Measurements from ENCODE around the gene LMAN2.

LMAN2 gene

DNA sequence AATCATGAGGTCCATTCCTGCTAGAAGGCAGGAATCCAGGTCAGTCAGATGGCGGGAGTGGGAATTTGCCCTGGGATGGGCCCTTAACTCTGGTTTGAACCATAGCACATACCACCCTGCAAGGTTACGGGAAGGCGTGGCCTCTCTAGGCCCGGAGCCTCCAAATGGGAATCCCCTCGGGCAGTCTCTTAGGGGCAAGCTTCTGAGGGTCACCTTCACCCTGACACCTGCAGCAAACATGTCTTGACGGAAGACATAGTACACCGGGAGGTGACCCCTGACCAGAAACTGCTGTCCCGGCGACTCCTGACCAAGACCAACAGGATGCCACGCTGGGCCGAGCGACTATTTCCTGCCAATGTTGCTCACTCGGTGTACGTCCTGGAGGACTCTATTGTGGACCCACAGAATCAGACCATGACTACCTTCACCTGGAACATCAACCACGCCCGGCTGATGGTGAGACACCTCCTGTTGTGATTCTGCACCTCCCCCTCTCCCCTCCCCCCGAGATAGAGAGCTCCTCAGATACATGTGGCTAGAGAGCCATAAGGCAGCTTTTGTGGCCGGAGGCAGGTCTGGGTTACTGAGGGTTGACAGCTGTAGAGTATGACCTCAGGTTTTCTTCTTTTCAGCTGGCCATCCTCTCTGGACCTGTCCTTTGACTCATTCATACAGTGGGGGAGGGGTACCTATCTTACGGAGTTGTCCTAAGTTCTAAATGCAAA is 46.9 kb downstream of the LMAN2 start:
- peaks cover 36% of the 10 kb centered on the region for H3K4me1 ChIP-seq (ENCODE audit: low read length)
- peak overlapping the region; percentile 93 for H3K27ac ChIP-seq (ENCODE audit: low read length)
- no peaks in the 10 kb centered on the region for H3K36me3 ChIP-seq (replicated peaks; ENCODE audit: insufficient read depth, low read length)
- H2AFZ ChIP-seq (ENCODE audit: low read length) = no peak overlapping the region
- DNase-seq = peak; percentile 70
- 0 out of 2 replicates have a peak, but pooled peaks cover 7% of the 10 kb centered on the region for H4K20me1 ChIP-seq (ENCODE audit: insufficient read depth, low read length)
- H3K4me3 ChIP-seq (ENCODE audit: low read length) = peak overlapping the region; percentile 98
- H3F3A ChIP-seq (ENCODE audit: insufficient read depth, low read length) = peaks cover 77% of the 10 kb centered on the region
- peaks cover 86% of the 10 kb centered on the region for H3K79me2 ChIP-seq (ENCODE audit: low read length)
- H3K27me3 ChIP-seq (replicated peaks; ENCODE audit: insufficient read depth, low read length) = no peaks in the 10 kb centered on the region
- H3K4me2 ChIP-seq (ENCODE audit: low read depth, low read length) = peak overlapping the region; percentile 95
- H3K9me2 ChIP-seq (replicated peaks; ENCODE audit: insufficient read depth, low read length) = no peaks in the 10 kb centered on the region
- no peaks in the 10 kb centered on the region for H3K9me3 ChIP-seq (replicated peaks; ENCODE audit: insufficient read depth, low read length)
- no peak for TF ChIP-seq EZH2phosphoT487 (IDR thresholded peaks at IDR 0.05; ENCODE audit: low read length)
- TF ChIP-seq, protein P1, sequence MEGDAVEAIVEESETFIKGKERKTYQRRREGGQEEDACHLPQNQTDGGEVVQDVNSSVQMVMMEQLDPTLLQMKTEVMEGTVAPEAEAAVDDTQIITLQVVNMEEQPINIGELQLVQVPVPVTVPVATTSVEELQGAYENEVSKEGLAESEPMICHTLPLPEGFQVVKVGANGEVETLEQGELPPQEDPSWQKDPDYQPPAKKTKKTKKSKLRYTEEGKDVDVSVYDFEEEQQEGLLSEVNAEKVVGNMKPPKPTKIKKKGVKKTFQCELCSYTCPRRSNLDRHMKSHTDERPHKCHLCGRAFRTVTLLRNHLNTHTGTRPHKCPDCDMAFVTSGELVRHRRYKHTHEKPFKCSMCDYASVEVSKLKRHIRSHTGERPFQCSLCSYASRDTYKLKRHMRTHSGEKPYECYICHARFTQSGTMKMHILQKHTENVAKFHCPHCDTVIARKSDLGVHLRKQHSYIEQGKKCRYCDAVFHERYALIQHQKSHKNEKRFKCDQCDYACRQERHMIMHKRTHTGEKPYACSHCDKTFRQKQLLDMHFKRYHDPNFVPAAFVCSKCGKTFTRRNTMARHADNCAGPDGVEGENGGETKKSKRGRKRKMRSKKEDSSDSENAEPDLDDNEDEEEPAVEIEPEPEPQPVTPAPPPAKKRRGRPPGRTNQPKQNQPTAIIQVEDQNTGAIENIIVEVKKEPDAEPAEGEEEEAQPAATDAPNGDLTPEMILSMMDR (IDR thresholded peaks at IDR 0.05; ENCODE audit: low read length) = no peak
- TF ChIP-seq EZH2 (optimal IDR thresholded peaks at IDR 0.05; ENCODE audit: low read depth, low read length) = no peak
- H3K9ac ChIP-seq (ENCODE audit: low read length) = peak overlapping the region; percentile 99

DNA sequence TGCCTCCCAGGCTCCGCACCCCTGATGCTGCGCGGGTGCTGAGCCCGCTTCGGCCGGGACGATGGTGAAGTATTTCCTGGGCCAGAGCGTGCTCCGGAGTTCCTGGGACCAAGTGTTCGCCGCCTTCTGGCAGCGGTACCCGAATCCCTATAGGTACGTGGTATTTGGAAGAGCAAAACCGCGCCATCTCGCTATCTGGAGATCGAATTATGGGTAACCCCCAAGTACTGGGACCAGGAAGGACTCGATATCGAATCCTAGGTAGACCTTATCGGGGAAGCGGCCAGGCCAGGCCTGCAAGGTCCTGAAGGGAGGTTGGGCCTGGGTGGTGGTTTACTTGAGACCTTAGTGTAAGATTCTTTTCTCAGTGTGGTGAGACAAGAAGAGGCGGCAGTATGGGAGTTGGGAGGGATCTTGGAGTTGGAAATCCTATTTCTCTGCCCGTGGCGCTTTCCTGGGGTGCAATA is 47.5 kb downstream of the LMAN2 start:
- Histone ChIP-seq H3K27ac (ENCODE audit: low read length) (peak overlapping the region; percentile 93), H3K4me3 (ENCODE audit: low read length) (peak overlapping the region; percentile 98), H2AFZ (ENCODE audit: low read length) (no peak overlapping the region), H3K9ac (ENCODE audit: low read length) (peak overlapping the region; percentile 99), H3K9me3 (replicated peaks; ENCODE audit: insufficient read depth, low read length) (no peaks in the 10 kb centered on the region), H3K4me1 (ENCODE audit: low read length) (peaks cover 38% of the 10 kb centered on the region), H3K4me2 (ENCODE audit: low read depth, low read length) (peak overlapping the region; percentile 95), H3K36me3 (replicated peaks; ENCODE audit: insufficient read depth, low read length) (no peaks in the 10 kb centered on the region), H4K20me1 (ENCODE audit: insufficient read depth, low read length) (0 out of 2 replicates have a peak, but pooled peaks cover 7% of the 10 kb centered on the region), H3K9me2 (replicated peaks; ENCODE audit: insufficient read depth, low read length) (no peaks in the 10 kb centered on the region), H3F3A (ENCODE audit: insufficient read depth, low read length) (peaks cover 77% of the 10 kb centered on the region), H3K79me2 (ENCODE audit: low read length) (peaks cover 80% of the 10 kb centered on the region), H3K27me3 (replicated peaks; ENCODE audit: insufficient read depth, low read length) (no peaks in the 10 kb centered on the region)
- TF ChIP-seq, protein P1 (IDR thresholded peaks at IDR 0.05; ENCODE audit: low read length) = no peak
- no peak for TF ChIP-seq EZH2 (optimal IDR thresholded peaks at IDR 0.05; ENCODE audit: low read depth, low read length)
- TF ChIP-seq EZH2phosphoT487 (IDR thresholded peaks at IDR 0.05; ENCODE audit: low read length) = no peak
- peak; percentile 28 for DNase-seq

DNA sequence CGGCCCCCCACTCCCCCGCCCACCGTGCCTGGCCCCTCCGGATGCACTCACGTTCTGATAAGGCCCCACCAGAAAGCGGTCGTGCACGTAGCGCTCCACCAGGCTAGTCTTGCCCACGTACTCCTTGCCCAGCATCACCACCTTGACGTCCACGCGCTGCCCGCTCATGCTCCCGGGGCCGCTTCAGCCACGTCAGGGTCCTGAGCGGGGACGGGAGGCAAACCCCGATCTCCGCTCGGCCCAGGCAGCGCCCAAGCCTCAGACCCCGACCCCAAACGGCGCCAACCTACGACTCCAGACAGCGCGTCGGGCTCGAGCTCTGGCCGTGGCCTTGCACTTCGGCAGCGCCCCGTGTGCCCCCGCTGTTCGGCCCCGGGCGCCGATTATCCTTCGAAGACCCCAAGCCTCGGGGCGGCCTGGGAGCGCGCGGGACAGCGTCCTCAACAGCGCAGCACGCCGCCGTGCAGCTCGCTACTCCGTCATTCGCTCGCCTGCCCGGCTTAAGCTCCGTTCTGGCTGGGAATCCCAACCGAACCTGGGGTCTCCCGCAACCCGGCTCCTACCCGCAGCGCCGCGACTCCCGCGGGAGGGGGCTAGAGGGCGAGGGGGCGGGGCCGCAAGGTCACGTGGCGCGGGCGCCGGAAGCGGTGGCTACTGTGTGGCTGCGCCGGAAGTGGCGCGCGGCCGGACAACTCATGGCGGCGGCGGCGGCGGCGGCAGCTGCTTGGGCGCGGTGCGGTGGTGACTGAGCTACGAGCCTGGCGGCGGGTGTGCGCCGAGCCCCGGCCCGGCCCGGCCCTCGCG is 48.1 kb downstream of the LMAN2 start, which contains the start of the genes PRELID1 and RAB24:
Gene PRELID1 (plus strand): TSS at position 679 of the 804 bp plus-strand sequence. CDS start 187 bp downstream, outside the sequence.
Gene RAB24 (minus strand): TSS at position 599 of the 804 bp plus-strand sequence. CDS start 431 bp downstream, at position 168.
- peak within 1 kb of the TSS; percentile 59 for H2AFZ ChIP-seq (ENCODE audit: low read length)
- H3K79me2 ChIP-seq (ENCODE audit: low read length) = peaks cover 74% of the 10 kb centered on the region
- H3K9ac ChIP-seq (ENCODE audit: low read length) = peak within 1 kb of the TSS; percentile 99
- peak within 1 kb of the TSS; percentile 93 for H3K27ac ChIP-seq (ENCODE audit: low read length)
- H3K4me1 ChIP-seq (ENCODE audit: low read length) = peaks cover 42% of the 10 kb centered on the region
- no peaks in the 10 kb centered on the region for H3K36me3 ChIP-seq (replicated peaks; ENCODE audit: insufficient read depth, low read length)
- H3K4me2 ChIP-seq (ENCODE audit: low read depth, low read length) = peak within 1 kb of the TSS; percentile 95
- no peaks in the 10 kb centered on the region for H3K27me3 ChIP-seq (replicated peaks; ENCODE audit: insufficient read depth, low read length)
- no peaks in the 10 kb centered on the region for H3K9me2 ChIP-seq (replicated peaks; ENCODE audit: insufficient read depth, low read length)
- peaks cover 80% of the 10 kb centered on the region for H3F3A ChIP-seq (ENCODE audit: insufficient read depth, low read length)
- H3K4me3 ChIP-seq (ENCODE audit: low read length) = peak within 1 kb of the TSS; percentile 98
- H3K9me3 ChIP-seq (replicated peaks; ENCODE audit: insufficient read depth, low read length) = no peaks in the 10 kb centered on the region
- 0 out of 2 replicates have a peak, but pooled peaks cover 7% of the 10 kb centered on the region for H4K20me1 ChIP-seq (ENCODE audit: insufficient read depth, low read length)
- DNase-seq = peak; percentile 88
- TF ChIP-seq EZH2 (optimal IDR thresholded peaks at IDR 0.05; ENCODE audit: low read depth, low read length) (no peak), EZH2phosphoT487 (IDR thresholded peaks at IDR 0.05; ENCODE audit: low read length) (no peak)
- TF ChIP-seq, protein P1 (IDR thresholded peaks at IDR 0.05; ENCODE audit: low read length) = peak; percentile 32
